Measurements from ENCODE around the gene CORO2B.

The CORO2B gene

DNA sequence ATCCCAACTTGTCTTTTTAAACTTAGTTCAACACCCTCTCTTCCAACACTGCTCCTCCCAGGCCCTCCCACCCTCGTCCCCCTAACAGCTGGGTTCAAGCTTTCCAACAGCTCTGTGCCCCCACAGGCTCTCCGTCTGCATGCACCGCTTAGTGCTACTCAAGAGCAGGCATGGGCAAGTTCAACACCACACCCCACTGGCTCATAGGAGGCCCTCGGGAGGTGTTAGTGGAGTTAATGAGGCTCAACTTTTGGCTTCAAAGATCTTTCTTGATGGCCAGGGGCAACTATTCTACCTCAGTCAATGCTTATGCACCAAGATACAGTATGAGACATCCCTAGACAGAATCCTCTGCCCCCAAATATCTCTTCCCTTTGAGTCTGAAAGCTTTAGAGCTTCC, 127.5 kb downstream of the CORO2B start:
- in situ Hi-C loops (cut with MboI; ENCODE audit: low sequenced_read_pairs, unreplicated experiment), result no loop called here
- TF ChIP-seq, protein P1, sequence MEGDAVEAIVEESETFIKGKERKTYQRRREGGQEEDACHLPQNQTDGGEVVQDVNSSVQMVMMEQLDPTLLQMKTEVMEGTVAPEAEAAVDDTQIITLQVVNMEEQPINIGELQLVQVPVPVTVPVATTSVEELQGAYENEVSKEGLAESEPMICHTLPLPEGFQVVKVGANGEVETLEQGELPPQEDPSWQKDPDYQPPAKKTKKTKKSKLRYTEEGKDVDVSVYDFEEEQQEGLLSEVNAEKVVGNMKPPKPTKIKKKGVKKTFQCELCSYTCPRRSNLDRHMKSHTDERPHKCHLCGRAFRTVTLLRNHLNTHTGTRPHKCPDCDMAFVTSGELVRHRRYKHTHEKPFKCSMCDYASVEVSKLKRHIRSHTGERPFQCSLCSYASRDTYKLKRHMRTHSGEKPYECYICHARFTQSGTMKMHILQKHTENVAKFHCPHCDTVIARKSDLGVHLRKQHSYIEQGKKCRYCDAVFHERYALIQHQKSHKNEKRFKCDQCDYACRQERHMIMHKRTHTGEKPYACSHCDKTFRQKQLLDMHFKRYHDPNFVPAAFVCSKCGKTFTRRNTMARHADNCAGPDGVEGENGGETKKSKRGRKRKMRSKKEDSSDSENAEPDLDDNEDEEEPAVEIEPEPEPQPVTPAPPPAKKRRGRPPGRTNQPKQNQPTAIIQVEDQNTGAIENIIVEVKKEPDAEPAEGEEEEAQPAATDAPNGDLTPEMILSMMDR (IDR thresholded peaks at IDR 0.05; ENCODE audit: borderline replicate concordance, control extremely low read depth, extremely low read depth, insufficient read depth, missing control alignments), result no peak
- no peak for DNase-seq (ENCODE audit: low spot score)

DNA sequence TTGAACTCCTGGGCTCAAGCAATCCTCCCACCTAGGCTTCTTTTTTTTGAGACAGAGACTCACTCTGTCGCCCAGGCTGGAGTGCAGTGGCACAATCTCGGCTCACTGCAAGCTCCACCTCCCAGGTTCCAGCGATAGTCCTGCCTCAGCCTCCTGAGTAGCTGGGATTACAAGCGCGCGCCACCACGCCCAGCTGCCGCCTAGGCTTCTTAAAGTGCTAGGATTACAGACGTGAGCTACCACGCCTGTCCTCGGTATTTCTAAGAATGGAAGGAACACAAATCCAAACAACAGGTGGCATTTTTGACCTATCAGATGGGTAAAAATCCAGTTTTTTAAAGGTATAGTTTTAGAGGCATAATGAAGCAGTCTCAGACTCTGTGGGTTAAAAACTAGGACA, 128.1 kb downstream of the CORO2B start:
- TF ChIP-seq, protein P1 (IDR thresholded peaks at IDR 0.05; ENCODE audit: borderline replicate concordance, control extremely low read depth, extremely low read depth, insufficient read depth, missing control alignments), result no peak
- DNase-seq (ENCODE audit: low spot score), result no peak
- in situ Hi-C loops (cut with MboI; ENCODE audit: low sequenced_read_pairs, unreplicated experiment), result no loop called here

DNA sequence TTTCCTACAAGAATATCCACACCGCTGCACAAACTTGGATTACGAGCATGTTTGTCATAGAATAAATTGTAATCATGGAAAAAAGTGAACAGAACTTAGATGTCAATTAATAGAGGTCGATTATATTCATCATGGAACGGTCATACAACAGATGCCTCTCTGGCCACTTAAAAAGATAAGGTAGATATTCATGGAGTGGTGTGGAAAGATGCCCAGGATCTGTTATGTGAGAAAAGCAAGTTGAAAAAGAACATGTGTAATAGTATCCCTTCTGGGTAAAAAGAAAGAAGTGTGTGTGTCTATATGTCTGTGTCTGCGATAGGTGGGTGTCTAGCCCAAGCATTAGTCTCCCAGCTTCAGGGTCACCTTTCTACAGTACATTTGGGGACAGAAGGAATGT, 128.6 kb downstream of the CORO2B start:
- no peak for DNase-seq (ENCODE audit: low spot score)
- in situ Hi-C loops (cut with MboI; ENCODE audit: low sequenced_read_pairs, unreplicated experiment), result no loop called here
- TF ChIP-seq, protein P1 (IDR thresholded peaks at IDR 0.05; ENCODE audit: borderline replicate concordance, control extremely low read depth, extremely low read depth, insufficient read depth, missing control alignments), result no peak

DNA sequence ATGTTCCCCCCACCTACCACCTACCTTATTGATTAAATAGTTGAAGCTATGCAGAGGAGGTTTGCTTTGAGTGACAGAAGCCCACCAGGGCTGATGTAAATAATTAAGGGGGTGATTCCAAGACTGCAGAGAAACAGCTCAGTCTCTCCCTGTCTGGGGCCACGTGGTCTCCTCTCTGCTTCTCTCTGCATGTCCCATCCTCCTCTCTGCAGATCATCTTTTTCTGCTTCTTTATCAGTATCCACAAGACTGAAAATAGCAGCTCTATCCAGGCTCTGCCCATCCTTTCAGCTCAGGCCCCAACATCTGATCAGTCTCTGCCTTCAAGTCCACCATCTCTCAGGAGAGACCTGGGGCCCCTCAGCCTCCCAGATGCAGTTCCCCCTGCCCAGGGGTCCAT, 131.1 kb downstream of the CORO2B start:
- in situ Hi-C loops (cut with MboI; ENCODE audit: low sequenced_read_pairs, unreplicated experiment), result no loop called here
- TF ChIP-seq, protein P1 (IDR thresholded peaks at IDR 0.05; ENCODE audit: borderline replicate concordance, control extremely low read depth, extremely low read depth, insufficient read depth, missing control alignments), result no peak

DNA sequence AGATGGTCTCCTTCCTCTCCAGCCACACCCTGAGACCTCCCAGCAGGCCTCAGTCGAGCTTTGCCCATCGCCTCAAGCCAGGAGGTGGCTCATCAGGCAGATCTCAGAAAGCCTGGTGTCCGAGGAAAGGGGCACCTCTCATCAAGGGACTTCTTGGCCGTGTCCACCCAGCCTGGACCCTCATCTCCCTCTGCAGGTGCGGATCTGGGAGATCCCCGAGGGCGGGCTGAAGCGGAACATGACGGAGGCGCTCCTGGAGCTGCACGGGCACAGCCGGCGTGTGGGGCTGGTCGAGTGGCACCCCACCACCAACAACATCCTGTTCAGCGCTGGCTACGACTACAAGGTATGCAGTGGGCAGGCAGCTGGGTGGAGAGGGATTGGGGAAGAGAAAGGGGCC, 131.7 kb downstream of the CORO2B start:
- in situ Hi-C loops (cut with MboI; ENCODE audit: low sequenced_read_pairs, unreplicated experiment), result no loop called here
- no peak for DNase-seq (ENCODE audit: low spot score)
- TF ChIP-seq, protein P1 (IDR thresholded peaks at IDR 0.05; ENCODE audit: borderline replicate concordance, control extremely low read depth, extremely low read depth, insufficient read depth, missing control alignments), result no peak

More for the DNA sequence above, 131.1 kb downstream of the CORO2B start:
- DNase-seq (ENCODE audit: low spot score), result no peak

DNA sequence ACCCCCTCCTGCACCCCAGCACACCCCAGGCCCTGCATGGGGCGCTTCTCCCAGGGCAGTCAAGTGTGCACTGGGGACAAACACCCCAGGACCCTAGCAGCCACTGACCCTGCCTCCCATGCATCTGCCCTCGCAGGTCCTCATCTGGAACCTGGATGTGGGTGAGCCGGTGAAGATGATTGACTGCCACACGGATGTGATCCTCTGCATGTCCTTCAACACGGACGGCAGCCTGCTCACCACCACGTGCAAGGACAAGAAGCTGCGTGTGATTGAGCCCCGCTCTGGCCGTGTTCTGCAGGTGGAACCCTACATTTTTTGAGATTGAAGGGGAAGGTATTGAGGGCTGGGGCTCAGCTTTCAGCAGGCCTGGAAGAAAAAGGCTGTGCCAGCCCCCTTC, 132.6 kb downstream of the CORO2B start:
- no peak for DNase-seq (ENCODE audit: low spot score)
- in situ Hi-C loops (cut with MboI; ENCODE audit: low sequenced_read_pairs, unreplicated experiment), result no loop called here

More for the DNA sequence above, 132.6 kb downstream of the CORO2B start:
- TF ChIP-seq, protein P1 (IDR thresholded peaks at IDR 0.05; ENCODE audit: borderline replicate concordance, control extremely low read depth, extremely low read depth, insufficient read depth, missing control alignments), result no peak
